HS-5 (cell line): ENCODE measurements around the gene DAPK1.
"Not testable (repeated sequence)": the region's sequence is repeated elsewhere in the genome, so short reads cannot be mapped to it uniquely, and the experiment has no call there.

Source experiments
- DNase-seq: peaks from one replicate; pipeline ENCODE4 v3.0.0-alpha.2; 2012; ENCODE audit warnings: low read depth

The DAPK1 gene

DNA sequence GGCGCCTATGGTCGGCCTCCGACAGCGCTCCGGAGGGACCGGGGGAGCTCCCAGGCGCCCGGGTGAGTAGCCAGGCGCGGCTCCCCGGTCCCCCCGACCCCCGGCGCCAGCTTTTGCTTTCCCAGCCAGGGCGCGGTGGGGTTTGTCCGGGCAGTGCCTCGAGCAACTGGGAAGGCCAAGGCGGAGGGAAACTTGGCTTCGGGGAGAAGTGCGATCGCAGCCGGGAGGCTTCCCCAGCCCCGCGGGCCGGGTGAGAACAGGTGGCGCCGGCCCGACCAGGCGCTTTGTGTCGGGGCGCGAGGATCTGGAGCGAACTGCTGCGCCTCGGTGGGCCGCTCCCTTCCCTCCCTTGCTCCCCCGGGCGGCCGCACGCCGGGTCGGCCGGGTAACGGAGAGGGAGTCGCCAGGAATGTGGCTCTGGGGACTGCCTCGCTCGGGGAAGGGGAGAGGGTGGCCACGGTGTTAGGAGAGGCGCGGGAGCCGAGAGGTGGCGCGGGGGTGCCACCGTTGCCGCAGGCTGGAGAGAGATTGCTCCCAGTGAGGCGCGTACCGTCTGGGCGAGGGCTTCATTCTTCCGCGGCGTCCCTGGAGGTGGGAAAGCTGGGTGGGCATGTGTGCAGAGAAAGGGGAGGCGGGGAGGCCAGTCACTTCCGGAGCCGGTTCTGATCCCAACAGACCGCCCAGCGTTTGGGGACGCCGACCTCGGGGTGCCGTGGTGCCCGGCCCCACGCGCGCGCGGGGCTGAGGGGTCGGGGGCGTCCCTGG lies 561 bp downstream of the DAPK1 start:
- no peak for DNase-seq

DNA sequence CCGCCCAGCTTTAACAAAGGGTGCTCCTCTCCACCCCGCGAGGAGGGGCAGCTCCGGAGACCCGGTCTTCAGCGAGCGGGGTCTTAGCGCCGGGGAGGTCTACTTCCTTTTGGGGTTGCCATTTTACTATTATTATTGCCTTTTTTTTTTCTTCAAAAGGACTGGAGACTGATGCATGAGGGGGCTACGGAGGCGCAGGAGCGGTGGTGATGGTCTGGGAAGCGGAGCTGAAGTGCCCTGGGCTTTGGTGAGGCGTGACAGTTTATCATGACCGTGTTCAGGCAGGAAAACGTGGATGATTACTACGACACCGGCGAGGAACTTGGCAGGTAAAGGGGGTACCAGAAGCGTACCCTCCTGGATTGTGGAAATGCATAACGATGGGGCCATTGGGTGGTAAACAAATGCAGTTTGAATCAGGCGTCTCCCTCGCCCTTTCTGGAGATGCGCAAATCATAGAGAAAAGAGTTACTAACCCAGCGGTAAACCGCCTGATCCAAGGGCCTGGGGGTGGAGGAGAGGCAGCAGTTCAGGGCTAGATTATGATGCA lies 1.2 kb downstream of the DAPK1 start:
- no peak for DNase-seq

DNA sequence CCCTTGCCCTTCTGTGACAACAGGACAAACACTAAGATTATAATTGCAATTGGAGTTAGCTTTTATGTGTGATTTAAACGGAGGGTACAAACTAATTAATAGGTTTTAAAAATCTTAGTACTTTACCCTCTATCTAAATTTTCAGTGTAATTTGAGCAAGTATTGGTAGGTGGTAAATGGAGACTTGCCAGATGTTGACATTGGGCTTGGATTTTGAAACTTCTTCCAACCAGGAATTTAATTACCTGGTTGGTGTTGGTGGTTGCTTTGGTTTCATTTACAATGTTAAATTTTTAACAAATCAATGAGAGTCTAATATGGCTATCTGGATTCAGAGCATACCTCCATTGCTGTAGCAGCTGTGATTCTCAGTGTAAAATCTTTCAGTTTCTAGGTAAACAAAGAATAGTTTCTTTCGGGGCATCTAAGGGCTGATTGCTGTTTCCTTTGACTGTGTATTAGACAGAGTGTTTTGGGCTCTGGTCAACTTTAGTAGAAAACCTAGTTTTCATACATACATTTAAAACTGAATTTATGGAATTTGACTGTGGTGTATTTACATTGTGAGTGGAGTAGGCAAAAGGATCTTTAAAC lies 1.9 kb downstream of the DAPK1 start:
- no peak for DNase-seq

DNA sequence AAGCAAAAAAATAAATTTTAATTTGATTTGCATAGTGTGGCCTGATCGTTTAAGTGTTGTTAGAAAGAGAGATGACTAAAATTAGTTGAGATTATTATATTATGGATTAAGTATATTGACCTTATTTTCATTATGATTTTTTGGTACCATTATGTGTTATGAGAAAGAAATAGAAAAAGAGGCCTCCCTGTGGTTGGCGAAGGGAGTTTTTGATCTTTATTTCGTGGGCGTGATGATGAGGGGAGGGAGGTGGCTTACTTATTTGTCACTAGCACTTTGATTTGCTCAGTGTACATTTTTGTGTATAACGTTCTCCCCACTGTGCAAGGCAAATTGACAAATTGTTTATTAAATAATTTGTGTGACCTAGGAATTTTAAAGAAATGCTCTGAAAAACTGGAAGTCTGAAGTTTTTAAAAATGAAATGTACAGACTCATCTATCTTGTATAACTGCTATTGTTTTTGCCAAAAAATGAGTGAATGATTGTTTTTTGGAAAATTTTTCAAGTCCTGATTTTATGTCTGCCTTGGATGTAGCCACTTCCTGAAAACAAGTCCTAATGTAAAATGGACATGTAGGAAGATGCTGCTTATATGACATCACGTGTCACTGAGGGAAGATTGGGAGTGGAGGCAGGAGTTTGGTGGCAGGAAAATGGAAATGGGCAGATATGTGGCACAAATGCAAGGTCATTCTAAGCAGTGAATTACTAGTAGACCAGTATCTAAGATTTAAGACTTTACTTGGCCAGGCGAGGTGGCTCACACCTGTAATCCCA lies 3.0 kb downstream of the DAPK1 start:
- DNase-seq, result no peak

DNA sequence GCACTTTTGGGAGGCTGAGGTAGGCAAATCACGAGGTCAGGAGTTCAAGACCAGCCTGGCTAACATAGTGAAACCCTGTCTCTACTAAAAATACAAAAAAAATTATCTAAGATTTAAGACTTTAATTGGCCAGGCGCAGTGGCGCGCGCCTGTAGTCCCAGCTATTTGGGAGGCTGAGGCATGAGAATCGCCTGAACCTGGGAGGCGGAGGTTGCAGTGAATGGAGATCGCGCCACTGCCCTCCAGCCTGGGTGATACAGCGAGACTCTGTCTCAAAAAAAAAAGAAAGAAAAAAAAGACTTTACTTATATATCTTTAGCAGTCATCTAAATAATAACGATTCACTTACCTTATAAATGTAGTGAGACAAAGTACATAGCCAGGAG lies 3.6 kb downstream of the DAPK1 start:
- not testable (repeated sequence) for DNase-seq

DNA sequence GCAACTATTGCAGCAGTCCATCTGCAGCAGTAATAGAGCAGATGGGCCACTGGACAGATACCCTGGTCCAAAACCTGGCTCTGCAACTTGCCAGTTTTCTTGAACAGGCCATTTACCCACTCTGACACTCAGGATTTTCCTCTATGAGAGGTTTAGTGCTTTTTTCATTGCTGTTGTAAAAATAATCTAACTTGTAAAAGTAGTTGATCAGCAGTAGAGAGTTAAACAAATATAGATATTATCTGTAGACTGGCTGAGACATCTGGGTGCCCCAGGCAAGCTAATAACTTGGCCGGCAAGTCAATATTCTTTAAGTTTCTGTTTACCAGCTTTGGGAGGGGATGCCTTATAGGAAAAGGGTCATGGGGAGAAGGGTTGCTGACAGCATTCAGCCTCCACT lies 4.1 kb downstream of the DAPK1 start:
- DNase-seq, result no peak

DNA sequence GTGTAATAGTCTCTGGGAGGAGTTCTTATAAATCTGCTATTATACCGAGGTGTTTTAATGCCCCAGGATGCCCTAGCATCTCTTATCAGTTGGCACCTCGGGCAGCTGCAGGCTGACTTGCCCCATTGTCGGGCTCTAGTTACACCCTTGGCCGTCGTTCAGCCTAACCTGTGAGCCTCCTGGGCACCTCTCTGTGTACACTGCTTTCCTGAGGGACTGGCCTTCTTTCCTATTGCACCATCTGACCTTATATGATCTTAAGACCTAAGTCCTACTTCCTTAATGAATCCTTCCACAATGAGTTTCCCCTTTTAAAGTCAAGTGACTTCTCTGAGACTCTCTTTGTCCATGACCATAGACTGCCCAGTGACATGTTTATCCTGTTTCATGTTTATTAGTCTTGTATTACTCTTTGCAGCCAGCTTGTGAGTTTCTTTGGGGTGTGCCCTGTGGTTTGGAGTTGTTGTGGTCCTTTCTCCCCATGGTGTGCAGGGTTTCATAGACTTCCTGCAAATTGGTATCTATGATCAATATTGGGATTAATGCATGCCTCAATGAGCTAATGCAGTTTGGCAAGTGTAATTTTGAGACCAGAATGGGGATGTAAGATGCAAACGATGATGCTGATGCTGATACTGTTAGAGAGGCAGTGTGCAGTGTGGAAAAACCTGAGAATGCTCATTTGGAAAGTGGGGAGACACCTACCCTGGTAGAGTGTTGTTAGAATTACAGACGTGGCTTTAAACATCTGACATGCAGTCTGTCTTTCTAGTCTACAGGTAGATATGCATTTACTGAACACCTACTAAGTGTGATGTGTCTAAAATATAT lies 4.9 kb downstream of the DAPK1 start:
- DNase-seq, result no peak

DNA sequence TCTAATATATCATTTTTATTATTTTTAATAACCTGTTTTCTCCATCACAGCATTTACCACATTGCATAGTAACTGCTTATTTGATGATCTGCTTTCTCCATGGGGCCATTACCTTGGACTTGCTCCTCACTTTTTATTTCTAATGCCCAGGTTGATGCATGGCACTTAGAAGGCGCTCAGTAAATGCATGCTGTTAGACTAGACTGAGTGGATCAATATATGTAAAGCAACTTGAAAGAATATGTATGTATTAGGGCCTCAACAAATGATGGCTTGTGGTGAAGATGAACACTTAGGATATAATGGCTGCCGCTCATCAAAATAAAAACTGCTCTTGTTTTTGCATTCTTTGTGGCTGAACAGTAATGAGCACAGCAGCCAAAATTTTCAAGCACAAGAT lies 5.8 kb downstream of the DAPK1 start:
- no peak for DNase-seq

DNA sequence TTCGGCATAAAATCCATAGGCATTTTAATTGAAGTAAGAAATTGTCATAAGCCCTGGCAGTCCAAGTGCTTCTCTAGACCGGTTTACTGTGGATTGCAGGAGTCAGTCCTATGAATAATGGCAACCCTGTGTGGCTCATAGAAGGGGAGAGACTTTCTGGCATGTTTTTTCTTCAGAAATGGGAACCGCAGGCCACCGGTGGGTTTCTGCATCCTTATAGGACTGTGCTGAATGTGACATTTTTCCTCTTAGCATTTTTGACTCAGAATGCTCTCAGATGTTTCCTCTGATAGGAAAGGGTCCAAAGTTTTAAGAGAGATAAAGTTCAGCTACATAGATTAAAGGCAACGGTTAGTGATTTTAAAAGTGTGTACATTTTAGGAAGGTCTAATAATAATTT lies 6.3 kb downstream of the DAPK1 start:
- DNase-seq, result no peak

DNA sequence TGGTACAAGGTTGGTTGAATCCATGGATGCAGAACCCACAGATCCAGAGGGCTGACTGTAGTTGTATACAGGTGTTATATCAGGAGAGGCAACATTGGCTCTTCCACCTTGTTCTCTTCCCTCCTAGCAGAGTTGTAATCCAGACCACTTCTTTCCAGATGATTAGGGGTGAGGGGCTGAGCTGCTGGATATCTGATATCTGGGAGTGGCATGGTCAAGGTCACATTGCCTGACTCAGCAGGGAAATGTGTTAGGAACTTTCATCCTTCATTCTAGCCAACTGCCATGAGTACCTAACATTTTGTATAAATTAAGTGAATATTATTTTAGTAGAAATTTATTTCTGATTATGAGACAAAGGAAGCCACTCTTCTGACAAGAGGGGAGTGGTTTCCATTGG lies 7.3 kb downstream of the DAPK1 start:
- no peak for DNase-seq

DNA sequence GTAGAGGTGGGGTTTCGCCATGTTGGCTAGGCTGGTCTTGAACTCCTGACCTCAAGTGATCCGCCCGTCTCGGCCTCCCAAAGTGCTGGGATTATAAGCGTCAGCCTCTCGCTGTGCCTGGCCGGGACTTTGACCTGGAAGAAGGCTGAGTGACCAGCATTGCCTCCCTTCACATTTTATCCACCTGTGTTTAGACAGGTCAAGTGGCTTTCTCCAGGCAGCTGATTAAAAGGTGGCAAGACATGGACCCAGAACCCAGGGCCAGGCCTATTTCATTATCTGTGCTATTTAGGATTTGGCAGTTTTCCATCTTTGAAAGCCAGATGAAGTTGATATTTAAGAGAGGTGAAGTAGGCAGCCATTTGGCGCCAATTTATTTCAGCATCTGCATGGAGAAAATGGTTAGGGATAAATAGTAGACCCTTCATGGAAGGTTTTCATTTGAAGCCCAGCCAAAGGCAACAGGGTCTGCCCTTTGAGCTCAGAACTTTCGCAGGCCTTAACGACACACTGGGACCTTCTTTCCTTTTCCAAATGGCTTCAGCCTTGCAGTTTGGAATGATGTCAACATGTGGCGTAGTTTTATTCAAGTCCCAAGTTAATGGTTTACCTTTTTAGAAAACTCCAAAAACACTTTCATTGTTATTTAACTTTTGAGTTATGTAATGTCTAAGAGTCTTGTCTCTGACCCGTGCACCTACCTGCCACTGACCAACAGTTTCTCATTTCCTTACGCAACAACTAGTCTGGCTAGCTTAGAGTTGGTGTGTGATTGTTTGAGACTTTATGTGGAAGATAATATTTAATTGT lies 8.4 kb downstream of the DAPK1 start:
- no peak for DNase-seq

DNA sequence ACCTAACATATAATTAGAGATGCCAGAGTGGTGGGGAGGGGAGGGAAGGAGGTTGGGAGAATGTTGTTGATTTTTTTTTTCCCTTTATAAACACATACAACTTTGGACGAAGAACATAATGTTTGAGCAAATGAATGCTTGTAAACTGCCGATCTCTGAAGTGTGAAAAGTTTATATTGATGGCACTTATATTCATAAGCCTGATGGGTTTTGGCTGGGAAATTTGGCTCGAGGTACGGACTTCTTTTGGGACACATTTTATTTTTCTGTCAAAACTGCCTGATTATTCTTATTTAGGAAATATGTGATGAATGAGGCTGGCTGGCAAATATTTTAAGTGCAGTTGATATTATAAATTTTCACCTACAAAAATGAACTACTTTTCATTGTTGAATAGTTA lies 9.9 kb downstream of the DAPK1 start:
- no peak for DNase-seq

DNA sequence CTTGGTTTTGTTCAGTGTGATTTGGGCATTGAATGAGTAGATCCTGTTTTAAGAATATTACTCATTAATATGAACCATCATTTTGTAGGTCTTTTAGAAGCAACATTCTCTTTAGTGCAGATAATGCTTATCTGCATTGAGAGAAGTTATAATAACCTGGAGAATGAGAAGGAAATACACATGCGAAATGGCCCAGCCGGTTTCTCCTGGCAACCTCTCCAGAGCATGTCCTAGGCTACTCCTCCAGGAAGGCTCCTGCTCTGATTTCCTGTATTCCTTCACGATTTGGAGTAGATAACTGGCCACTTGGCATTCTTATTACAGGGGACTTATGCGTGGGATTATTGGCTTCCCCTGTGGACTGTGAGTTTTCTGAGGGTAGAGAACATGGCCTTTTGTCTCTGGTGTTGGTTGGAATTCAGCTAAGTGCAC lies 12.6 kb downstream of the DAPK1 start:
- DNase-seq, result no peak

DNA sequence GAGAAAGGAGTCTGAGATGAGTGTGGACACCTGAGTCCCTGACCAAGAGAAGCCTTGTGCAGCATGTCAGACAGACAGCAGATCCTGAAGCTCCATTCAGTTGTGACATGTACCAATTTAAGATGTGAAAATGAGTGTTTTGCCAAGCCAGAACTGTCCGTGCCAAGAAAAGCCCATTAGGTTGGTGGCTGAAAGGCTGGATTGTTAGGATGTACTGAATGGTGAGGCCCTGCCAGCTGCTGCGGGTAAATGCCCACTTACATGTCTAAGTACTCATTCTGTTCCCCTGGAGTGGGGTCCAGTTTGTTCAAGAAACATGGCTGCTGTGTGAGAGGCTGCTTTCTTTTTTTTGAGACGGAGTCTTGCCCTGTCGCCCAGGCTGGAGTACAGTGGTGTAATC lies 14.6 kb downstream of the DAPK1 start:
- no peak for DNase-seq

DNA sequence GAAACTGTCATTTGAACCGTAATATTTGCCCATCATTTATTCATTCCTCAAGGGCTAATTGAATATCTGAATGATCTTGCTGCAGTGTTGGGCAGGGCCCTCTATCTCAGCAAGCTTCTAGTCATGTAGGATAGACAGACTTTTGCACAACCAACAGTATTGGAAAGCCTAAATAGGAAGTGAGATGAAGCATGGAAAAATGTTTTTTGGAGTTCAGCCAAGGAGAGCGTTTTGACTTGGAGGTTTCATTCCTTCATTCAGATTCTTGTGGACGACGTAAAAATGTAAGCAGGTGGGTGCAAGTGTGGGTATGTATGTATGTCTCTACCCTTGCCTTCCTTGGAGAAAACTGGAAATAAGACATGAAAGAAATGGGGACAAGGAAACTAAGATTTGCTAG lies 15.5 kb downstream of the DAPK1 start:
- no peak for DNase-seq

DNA sequence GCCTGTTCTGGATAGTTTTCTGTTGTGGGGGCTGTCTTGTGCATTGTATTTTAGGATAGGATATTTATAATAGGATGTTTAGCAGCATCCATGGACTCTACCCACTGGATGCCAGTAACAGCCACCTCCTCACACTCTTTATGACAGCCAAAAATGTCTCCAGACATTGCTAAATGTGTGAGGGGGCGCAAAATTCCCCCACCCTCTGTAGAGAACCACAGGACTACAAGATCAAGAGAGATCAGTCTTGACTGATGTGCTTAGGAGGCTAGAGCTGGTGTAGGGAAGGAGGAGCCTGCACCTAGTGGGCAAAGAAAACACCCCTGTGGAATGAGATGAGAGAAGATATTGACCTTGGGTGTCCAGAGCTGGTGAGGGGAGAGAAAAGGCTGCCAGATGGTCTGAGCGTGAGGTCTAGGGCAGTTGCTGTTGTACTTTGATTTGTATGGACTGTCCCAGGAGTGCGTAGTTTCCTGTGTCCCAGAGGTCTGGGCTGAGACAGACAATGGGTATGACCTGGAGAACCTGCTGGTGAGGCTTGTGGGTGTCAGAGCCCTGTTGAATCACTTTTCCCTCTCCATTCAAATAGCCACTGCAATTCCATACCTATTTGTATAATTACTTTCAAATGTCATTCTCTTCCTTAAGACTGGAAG lies 16.3 kb downstream of the DAPK1 start:
- DNase-seq, result no peak

DNA sequence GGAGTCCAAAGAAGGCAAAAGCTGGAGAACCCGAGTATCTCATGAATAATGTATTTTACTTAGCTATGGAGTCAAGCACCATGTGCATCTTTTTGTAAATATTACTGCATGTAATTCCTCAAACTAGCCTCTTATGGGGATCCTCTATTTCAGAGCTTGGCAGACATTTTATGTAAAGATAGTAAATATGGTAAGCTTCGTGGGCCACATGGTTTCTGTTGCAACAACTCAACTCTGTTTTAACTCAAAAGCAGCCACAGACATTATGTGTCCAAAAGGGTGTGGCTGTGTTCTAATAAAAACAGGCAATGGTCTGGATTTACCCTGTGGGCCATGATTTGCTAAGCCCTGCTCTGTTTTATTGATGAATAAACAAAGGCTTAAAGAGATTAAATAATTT lies 17.3 kb downstream of the DAPK1 start:
- no peak for DNase-seq

DNA sequence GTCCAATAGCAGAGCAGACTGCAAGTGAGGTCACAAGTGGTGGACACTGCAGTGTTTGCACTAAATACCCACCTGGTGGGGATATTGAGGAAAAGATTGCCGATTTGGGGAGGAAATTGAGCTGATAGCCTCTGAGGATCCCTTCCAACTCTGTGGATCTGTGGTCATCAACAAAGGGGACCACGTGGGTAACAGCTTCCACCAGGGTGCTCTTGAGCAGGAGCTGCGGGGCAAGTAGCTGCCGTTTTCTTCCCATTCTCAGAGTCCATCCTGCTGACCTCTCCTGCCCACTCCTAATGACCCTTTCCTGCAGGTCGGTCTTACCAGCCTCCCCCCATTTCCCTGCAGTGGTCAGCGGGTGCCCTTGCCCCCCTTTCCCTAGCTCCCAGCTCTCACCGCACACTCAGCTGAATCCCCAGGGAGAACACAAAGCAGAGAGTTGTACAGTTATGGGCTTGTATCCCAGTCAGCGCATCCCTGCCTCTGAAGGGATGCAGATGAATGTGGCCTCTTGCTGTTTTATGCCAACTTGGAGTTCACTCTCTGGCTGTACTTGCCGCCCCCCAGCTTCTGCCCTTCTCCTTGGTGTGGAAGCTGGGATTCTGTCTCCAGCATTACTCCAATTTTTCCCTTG lies 18.0 kb downstream of the DAPK1 start:
- no peak for DNase-seq

DNA sequence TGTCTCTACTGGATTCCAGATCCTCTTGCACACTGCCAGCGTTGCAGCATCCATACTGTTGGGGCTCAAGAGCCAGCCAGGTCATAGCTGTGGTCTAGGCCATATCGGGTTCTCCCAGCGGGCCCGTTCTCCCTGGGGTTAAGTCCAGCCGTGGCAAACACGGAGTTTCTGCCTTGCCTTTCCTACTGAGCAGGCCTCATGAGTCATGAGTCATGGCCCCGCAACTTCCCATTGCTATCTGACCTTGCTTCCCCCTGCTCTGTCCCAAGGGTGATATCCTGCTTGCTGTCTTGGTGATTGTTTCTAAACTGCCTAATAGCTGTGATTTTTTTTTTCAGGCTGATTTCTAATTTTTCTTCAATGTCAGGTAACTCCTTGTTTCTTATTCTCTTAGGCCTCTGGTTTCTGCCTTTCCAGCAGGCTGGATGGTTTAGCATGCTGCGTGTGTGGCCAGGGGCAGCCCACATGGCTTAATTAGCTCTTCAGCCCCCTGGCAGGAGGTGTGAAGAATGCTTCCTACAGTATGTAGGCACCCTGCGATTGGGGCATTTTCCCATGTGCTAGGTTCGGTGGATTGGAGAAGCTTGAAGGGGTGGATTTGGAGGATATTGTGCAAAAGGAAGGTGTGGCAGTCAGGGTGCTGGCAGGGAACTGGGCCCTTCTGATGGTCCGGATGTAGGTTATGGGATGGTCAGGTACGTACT lies 18.7 kb downstream of the DAPK1 start:
- DNase-seq, result no peak

DNA sequence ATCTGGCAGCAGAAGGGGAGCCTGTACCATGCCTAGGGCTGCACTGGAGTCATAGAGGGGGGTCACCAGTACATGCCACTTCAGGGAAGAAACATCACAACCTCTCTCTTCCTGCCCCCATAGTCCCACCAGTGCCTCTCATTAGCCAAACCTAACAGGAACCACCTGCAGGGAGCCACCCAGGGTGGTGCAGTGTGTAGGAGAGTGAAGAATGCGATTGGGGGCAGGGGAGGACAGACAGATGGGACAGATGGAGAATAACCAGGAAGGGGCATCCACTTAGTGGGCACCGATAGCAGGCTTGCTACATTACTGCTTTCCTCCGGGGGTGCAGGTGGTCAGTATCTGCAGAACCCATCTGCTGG lies 19.2 kb downstream of the DAPK1 start:
- no peak for DNase-seq
